Activated CD4-positive, alpha-beta T cell treated with anti-CD3 and anti-CD28 coated beads, Interleukin-2, amount 10 ng/mL, durations not matched to agents 7 days and 5 days (primary cell): Measurements from ENCODE around the gene SLC39A11. TPM values are rescaled to one million over a fixed set of nuclear protein-coding genes. Genes with fewer than 3 reads are reported as not detected.
"Not testable (repeated sequence)": the region's sequence is repeated elsewhere in the genome, so short reads cannot be mapped to it uniquely, and the experiment has no call there.

Source experiments
- CTCF ChIA-PET: fragments of 350-600 bp; sonication (Branson Sonifier 250); formaldehyde crosslinking; loops from one replicate; lab custom pipeline; 2021; ENCODE audit warnings: antibody characterized with exemption; lab: Charles Lee
- POLR2A ChIA-PET: fragments of 350-600 bp; sonication (Branson Sonifier 250); formaldehyde crosslinking; loops from one replicate; lab custom pipeline; 2021; ENCODE audit warnings: antibody characterized with exemption; lab: Charles Lee
- DNase-seq: peaks from one replicate; pipeline ENCODE4 v3.0.0-alpha.2; 2020
- H3K27ac Mint-ChIP-seq: one replicate; pipeline ENCODE4 v1.8.0; 2021; ENCODE audit warnings: mild to moderate bottlenecking, moderate library complexity, mixed read lengths
- H3K27me3 Mint-ChIP-seq: one replicate; pipeline ENCODE4 v1.8.0; 2021; ENCODE audit warnings: mixed read lengths
- H3K36me3 Mint-ChIP-seq: one replicate; pipeline ENCODE4 v1.8.0; 2021; ENCODE audit warnings: low read depth, mixed read lengths
- H3K4me1 Mint-ChIP-seq: one replicate; pipeline ENCODE4 v1.8.0; 2021; ENCODE audit warnings: mixed read lengths
- H3K4me3 Mint-ChIP-seq: one replicate; pipeline ENCODE4 v1.8.0; 2021; ENCODE audit warnings: mild to moderate bottlenecking, moderate library complexity, mixed read lengths
- H3K9me3 Mint-ChIP-seq: one replicate; pipeline ENCODE4 v1.8.0; 2021; ENCODE audit warnings: mixed read lengths
- total RNA-seq, 2 experiments: library from RNA; stranded (reverse); gene quantifications; one replicate each; pipeline ENCODE4 v1.2.3, GENCODE V29; 2021

The SLC39A11 gene
- total RNA-seq, 2 experiments from 2014 or later = 19.5 to 23.4 TPM

GRCh38 chr17:72952220-72952619, 140.3 kb downstream of the SLC39A11 start:
- POLR2A ChIA-PET = no interaction called here
- no peaks in the 10 kb centered on the region for H3K36me3 Mint-ChIP-seq
- H3K4me3 Mint-ChIP-seq = no peak overlapping the region
- no peak for DNase-seq
- no peaks in the 10 kb centered on the region for H3K4me1 Mint-ChIP-seq
- no peaks in the 10 kb centered on the region for H3K9me3 Mint-ChIP-seq
- CTCF ChIA-PET = no interaction called here
- no peak overlapping the region for H3K27ac Mint-ChIP-seq
- H3K27me3 Mint-ChIP-seq = no peaks in the 10 kb centered on the region

DNA sequence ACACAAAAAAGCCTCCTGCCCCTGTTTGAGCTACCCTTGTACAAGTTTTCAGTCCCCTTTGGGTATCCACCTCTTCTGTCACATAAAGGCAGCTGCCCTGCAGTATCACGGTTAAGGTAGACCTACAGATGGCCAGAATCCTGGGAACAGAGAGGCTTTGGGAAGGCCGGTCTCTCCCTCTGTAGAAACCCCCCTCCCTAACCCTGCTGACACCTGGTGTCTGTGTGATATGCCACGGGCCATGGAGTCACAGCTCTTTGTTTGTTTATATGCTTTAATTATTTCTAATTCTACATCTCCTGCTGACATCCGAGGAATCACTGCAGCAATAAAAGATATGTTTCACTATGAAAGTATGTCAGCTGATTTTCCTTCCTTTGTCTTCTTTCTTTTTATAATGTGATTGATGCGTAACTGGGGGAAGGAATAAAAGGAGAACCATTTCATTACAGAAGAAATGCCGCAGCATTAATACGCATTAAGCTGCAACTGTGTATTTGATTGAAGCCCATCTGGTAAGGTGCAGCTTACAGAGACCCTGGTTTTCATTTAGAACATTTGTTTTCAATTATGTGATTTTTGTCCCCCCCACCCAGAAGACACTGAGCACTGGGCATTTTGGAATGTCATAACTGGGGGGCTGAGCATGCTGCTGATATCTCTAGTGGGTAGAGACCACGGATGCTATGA, 142.1 kb downstream of the SLC39A11 start:
- Mint-ChIP-seq H3K9me3 (no peaks in the 10 kb centered on the region), H3K4me3 (no peak overlapping the region), H3K36me3 (no peaks in the 10 kb centered on the region), H3K27me3 (no peaks in the 10 kb centered on the region), H3K4me1 (no peaks in the 10 kb centered on the region), H3K27ac (no peak overlapping the region)
- no peak for DNase-seq
- CTCF ChIA-PET = no interaction called here
- POLR2A ChIA-PET = no interaction called here

- Mint-ChIP-seq H3K9me3 (no peaks in the 10 kb centered on the region), H3K27ac (no peak overlapping the region), H3K4me3 (no peak overlapping the region), H3K27me3 (no peaks in the 10 kb centered on the region), H3K36me3 (no peaks in the 10 kb centered on the region), H3K4me1 (no peaks in the 10 kb centered on the region)
- CTCF ChIA-PET = no interaction called here
- POLR2A ChIA-PET = no interaction called here
- no peak for DNase-seq
Measured at GRCh38 chr17:72948115-72948514, 144.4 kb downstream of the SLC39A11 start.

- Mint-ChIP-seq H3K27me3 (no peaks in the 10 kb centered on the region), H3K27ac (no peak overlapping the region), H3K36me3 (no peaks in the 10 kb centered on the region), H3K4me1 (no peaks in the 10 kb centered on the region), H3K9me3 (no peaks in the 10 kb centered on the region), H3K4me3 (no peak overlapping the region)
- ChIA-PET CTCF (no interaction called here), POLR2A (no interaction called here)
- DNase-seq = no peak
Measured at GRCh38 chr17:72947475-72947874, 145.0 kb downstream of the SLC39A11 start.

DNA sequence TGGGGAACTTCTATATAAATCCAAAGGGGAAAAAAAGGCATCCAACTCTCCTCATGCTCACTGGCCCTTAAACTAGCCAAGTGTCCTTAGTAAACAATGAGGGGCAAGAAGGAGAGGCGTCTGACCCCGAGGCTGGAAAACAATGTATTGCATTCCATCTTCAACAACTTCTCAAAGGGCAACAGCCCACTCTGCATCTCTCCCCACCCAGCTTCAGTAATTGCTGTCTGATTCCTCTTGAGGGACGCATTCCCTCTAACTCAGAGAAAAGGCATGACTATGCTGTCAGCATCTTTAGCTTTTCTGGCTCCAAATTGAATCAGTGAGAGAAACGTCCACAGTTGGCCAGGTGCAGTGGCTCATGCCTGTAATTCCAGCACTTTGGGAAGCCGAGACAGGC, 145.8 kb downstream of the SLC39A11 start:
- H3K36me3 Mint-ChIP-seq = no peaks in the 10 kb centered on the region
- ChIA-PET CTCF (interaction anchor here (1.0 to 1.1 kb wide), 2 partner anchors 10 to 15 kb away, joined by 3 read pairs; no protein-coding TSS in a partner anchor), POLR2A (no interaction called here)
- H3K27ac Mint-ChIP-seq = no peak overlapping the region
- no peaks in the 10 kb centered on the region for H3K4me1 Mint-ChIP-seq
- H3K4me3 Mint-ChIP-seq = no peak overlapping the region
- no peaks in the 10 kb centered on the region for H3K9me3 Mint-ChIP-seq
- DNase-seq = no peak
- H3K27me3 Mint-ChIP-seq = no peaks in the 10 kb centered on the region

DNA sequence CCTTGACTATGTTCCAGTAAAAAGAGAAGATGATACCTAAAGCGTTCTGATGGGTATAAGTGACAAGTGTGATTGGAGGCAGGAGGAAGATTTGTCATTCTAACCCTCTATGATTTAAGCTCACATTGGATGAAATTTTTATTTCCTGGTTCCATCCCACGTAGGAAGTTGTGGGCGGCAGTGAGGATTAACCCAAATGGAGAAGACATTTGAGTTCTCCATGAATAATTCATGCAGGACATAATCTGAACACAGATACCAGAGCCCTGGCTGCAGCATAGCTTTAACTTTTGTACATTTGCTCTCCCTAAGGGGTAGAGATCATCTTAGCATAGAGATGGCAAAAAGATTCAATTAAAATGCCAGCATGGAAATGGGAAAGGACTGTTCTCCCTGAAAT, 146.3 kb downstream of the SLC39A11 start:
- H3K36me3 Mint-ChIP-seq = no peaks in the 10 kb centered on the region
- H3K9me3 Mint-ChIP-seq = no peaks in the 10 kb centered on the region
- H3K4me3 Mint-ChIP-seq = no peak overlapping the region
- ChIA-PET POLR2A (no interaction called here), CTCF (interaction anchor here (0.5 to 1.1 kb wide), 3 partner anchors 10 to 23 kb away, joined by 3 read pairs; no protein-coding TSS in a partner anchor)
- H3K27ac Mint-ChIP-seq = no peak overlapping the region
- H3K27me3 Mint-ChIP-seq = no peaks in the 10 kb centered on the region
- H3K4me1 Mint-ChIP-seq = no peaks in the 10 kb centered on the region
- no peak for DNase-seq

DNA sequence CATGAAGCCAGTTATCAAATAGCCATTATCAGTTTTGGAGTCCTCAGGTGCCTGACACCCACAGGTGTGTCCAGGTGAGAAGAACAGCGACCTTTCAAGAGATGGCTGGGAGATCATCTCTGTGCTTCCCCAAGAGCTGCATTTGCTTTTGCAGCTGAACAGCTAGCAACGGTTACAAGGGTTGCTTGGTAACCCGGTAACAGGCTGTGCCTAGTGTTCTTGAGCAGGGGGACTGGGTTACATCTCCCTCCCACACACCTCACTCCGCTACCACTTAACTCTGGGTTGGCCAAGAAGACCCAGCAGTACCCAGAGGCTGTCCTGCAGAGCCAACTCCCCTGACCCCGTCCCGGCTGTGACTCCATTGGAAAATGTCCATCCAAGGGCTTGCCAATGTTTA, 147.0 kb downstream of the SLC39A11 start:
- Mint-ChIP-seq H3K4me3 (no peak overlapping the region), H3K27ac (no peak overlapping the region), H3K36me3 (no peaks in the 10 kb centered on the region), H3K9me3 (no peaks in the 10 kb centered on the region), H3K27me3 (no peaks in the 10 kb centered on the region), H3K4me1 (no peaks in the 10 kb centered on the region)
- POLR2A ChIA-PET = no interaction called here
- CTCF ChIA-PET = no interaction called here
- no peak for DNase-seq

- no peak overlapping the region for H3K4me3 Mint-ChIP-seq
- H3K9me3 Mint-ChIP-seq = no peaks in the 10 kb centered on the region
- no peak for DNase-seq
- no peak overlapping the region for H3K27ac Mint-ChIP-seq
- CTCF ChIA-PET = no interaction called here
- no peaks in the 10 kb centered on the region for H3K36me3 Mint-ChIP-seq
- POLR2A ChIA-PET = no interaction called here
- H3K4me1 Mint-ChIP-seq = no peaks in the 10 kb centered on the region
- H3K27me3 Mint-ChIP-seq = no peaks in the 10 kb centered on the region
Measured at GRCh38 chr17:72943826-72944689, 148.4 kb downstream of the SLC39A11 start.

- Mint-ChIP-seq H3K27ac (no peak overlapping the region), H3K4me3 (no peak overlapping the region), H3K4me1 (no peaks in the 10 kb centered on the region), H3K36me3 (no peaks in the 10 kb centered on the region), H3K9me3 (no peaks in the 10 kb centered on the region), H3K27me3 (no peaks in the 10 kb centered on the region)
- ChIA-PET CTCF (no interaction called here), POLR2A (no interaction called here)
- no peak for DNase-seq
Measured at GRCh38 chr17:72942579-72942978, 149.9 kb downstream of the SLC39A11 start.

DNA sequence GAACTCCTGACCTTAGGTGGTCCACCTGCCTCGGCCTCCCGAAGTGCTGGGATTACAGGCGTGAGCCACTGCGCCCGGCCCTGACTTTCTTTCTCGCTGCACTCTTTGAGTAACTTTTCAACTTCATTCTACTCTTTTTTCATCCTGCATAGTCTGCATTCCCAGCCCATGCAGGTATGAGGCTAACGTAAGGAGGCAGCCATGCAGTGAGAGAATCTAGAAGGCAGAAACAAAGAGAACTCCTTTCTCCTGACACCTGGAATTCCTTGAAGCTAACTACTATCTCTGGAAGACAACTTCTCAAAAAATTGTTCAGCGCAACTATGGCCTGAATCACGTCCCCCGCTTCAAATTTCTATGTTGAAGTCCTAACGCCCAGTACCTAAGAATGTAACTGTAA, 152.0 kb downstream of the SLC39A11 start:
- Mint-ChIP-seq H3K36me3 (no peaks in the 10 kb centered on the region), H3K27me3 (no peaks in the 10 kb centered on the region), H3K4me1 (no peaks in the 10 kb centered on the region), H3K4me3 (no peak overlapping the region), H3K27ac (no peak overlapping the region), H3K9me3 (no peaks in the 10 kb centered on the region)
- CTCF ChIA-PET = no interaction called here
- DNase-seq = no peak
- POLR2A ChIA-PET = no interaction called here

DNA sequence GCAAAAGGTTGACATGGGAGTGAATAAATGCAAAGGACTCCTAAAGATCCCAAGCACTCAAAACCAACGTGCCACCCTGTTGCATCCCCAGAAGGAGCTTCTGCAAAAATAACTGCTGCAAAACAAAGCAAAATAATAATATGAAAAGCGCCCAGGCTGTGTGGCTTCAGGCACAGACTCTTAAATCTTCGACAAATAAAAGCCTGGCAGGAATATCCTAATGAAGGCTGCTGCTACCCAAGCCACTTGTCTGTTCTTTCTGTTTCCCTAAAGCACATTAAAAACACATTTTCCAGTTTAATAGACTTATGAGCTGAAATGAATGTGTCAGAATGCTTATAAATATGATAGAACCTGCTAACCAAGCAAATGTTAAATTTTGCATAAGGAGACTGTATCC, 154.0 kb downstream of the SLC39A11 start:
- ChIA-PET POLR2A (no interaction called here), CTCF (no interaction called here)
- no peak for DNase-seq
- no peaks in the 10 kb centered on the region for H3K36me3 Mint-ChIP-seq
- no peaks in the 10 kb centered on the region for H3K9me3 Mint-ChIP-seq
- H3K27ac Mint-ChIP-seq = no peak overlapping the region
- no peaks in the 10 kb centered on the region for H3K27me3 Mint-ChIP-seq
- no peak overlapping the region for H3K4me3 Mint-ChIP-seq
- no peaks in the 10 kb centered on the region for H3K4me1 Mint-ChIP-seq

DNA sequence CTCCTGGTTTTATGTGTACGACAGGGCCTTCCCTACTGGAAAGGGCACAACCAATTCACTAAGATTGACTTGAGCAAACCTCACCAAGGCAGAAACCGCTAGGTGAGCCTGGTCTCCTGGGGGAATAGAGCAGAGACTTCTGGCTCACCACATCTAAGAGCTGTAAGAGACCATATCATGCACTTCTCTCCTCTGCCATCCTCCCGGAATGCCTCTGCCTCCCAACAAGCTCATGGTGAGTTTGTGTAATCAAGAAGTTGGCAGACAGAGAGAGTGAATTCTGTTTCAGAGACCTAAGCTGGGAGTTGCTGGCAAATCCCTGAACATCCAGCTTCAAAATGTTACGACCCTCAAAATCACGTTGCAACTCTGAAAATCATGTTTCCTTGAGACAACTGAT, 154.8 kb downstream of the SLC39A11 start:
- Mint-ChIP-seq H3K27ac (peak overlapping the region; percentile 77), H3K9me3 (no peaks in the 10 kb centered on the region), H3K4me3 (no peak overlapping the region), H3K4me1 (no peaks in the 10 kb centered on the region), H3K27me3 (no peaks in the 10 kb centered on the region), H3K36me3 (no peaks in the 10 kb centered on the region)
- ChIA-PET POLR2A (no interaction called here), CTCF (no interaction called here)
- no peak for DNase-seq

GRCh38 chr17:72937254-72937653, 155.2 kb downstream of the SLC39A11 start:
- H3K27ac Mint-ChIP-seq, H3K27me3 Mint-ChIP-seq, H3K36me3 Mint-ChIP-seq, H3K4me3 Mint-ChIP-seq, POLR2A ChIA-PET, CTCF ChIA-PET, DNase-seq, H3K9me3 Mint-ChIP-seq, H3K4me1 Mint-ChIP-seq: not testable (repeated sequence)
